ENCODE results near the gene LRRC39.

DNA sequence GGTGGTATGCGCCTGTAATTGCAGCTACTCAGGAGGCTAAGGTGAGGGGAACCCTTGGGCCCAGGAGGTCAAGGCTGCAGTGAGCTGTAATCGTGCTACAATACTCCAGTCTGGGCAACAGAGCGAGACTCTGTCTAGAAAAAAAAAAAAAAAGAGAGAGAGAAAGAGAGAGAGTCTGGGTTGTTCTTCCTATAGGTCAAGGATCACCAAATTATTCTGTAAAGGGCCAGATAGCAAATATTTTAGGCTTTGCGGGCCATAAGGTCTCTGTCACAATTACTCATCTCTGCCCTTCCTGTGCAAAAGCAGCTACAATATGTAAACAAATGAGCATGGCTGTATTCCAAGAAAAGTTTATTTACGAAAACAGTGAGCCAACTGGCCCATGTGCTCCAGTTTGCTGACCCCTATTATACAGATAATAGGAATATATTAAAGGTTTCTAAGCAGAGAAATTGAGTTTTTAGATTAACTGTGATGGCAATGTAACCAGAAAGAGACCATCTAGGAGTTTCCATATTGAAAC lies 47.4 kb downstream of the LRRC39 start:
- TF ChIP-seq CTCF (IDR thresholded peaks at IDR 0.05; ENCODE audit: insufficient read depth, low read depth, low read length), result no peak
- TF ChIP-seq EZH2 (IDR thresholded peaks at IDR 0.05; ENCODE audit: insufficient read depth, low read length), result no peak
